ENCODE results near the gene PARD3B.

DNA sequence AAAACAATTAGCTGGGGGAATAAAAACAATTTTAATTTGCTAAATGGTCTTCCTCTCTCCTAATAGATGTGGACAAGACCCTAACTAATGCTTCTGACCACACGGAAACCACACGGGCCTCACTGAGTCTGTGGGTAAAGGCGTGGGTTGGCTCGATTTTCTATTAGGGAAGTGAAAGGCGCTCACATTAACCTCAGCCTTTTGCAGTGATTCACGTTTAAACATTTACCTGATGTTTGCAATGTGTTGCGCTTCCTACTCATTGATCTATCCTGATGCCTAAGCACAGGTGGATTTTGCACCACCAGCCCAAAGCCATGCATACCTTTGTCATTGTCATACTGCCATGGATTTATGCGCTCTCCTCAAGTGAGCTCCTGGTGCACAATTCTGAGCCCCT, 1101.4 kb downstream of the PARD3B start:
- TF ChIP-seq CTCF (IDR thresholded peaks at IDR 0.05 in 2 of 3, conservative IDR thresholded peaks at IDR 0.05 in 1 of 3; ENCODE audit: borderline replicate concordance in 1 of 3, insufficient read depth in 1 of 3, low read depth in 2 of 3, low read length in 2 of 3) (no peak), POLR2A (IDR thresholded peaks at IDR 0.05; ENCODE audit: borderline replicate concordance, extremely low read depth, insufficient read depth, insufficient read length) (no peak)
